NCI-H1417 treated with DMSO at 0.1 percent for 48 hours (cell line): ENCODE measurements around the gene SAMD5.

Experiments
- DNase-seq: peaks from one replicate; lab custom pipeline; 2025; lab: John Stamatoyannopoulos, UW

SAMD5 gene

DNA sequence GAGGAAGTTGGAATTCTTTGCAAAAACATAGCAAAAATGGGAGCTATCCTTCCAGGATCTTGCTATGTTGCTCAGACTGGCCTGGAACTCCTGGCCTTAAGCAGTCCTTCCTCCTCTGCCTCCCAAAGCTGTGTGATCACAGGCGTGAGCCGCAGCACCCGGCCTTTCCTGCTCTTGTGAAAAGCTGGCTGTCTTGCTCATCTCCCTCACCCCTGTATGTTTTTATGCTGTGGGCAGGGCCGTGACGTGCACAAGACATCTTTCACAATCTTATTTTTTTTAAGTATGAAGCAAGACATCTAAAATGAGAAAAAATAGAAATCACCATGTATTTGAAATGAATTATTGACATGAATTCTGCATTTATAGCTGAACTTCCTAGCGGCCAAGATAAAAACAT is 110.4 kb downstream of the SAMD5 start:
- no peak for DNase-seq
